ENCODE results near the gene SPTBN1. TPM values are rescaled to one million over a fixed set of nuclear protein-coding genes. Genes with fewer than 3 reads are reported as not detected.

The SPTBN1 gene
- total and polyA plus RNA-seq, 2 experiments from 2014 or later, result 58.1 to 204 TPM

DNA sequence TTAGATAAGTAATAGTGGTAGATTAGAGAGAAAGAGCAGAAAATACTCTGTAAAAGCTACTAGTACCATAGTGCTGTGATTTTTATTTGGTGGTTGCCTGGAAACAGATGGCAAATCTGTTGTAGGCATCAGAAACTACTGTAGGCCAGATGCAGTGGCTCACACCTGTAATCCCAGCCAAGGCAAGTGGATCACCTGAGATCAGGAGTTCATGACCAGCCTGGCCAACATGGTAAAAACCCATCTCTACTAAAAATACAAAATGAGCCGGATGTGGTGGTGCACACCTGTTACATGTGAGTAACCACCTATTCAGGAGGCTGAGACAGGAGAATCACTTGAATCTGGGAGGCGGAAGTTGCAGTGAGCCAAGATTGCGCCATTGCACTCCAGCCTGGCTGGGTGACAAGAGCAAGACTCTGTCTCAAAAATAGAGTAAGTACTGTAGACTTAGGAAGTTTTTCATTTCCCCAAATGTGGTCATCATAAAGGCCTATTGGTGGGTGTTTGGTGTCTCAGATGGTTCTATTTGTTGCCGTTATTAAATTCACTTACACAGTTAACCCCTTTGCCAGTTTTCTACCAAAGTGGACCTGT lies 79.6 kb downstream of the SPTBN1 start (continued):
- TF ChIP-seq, protein P1, sequence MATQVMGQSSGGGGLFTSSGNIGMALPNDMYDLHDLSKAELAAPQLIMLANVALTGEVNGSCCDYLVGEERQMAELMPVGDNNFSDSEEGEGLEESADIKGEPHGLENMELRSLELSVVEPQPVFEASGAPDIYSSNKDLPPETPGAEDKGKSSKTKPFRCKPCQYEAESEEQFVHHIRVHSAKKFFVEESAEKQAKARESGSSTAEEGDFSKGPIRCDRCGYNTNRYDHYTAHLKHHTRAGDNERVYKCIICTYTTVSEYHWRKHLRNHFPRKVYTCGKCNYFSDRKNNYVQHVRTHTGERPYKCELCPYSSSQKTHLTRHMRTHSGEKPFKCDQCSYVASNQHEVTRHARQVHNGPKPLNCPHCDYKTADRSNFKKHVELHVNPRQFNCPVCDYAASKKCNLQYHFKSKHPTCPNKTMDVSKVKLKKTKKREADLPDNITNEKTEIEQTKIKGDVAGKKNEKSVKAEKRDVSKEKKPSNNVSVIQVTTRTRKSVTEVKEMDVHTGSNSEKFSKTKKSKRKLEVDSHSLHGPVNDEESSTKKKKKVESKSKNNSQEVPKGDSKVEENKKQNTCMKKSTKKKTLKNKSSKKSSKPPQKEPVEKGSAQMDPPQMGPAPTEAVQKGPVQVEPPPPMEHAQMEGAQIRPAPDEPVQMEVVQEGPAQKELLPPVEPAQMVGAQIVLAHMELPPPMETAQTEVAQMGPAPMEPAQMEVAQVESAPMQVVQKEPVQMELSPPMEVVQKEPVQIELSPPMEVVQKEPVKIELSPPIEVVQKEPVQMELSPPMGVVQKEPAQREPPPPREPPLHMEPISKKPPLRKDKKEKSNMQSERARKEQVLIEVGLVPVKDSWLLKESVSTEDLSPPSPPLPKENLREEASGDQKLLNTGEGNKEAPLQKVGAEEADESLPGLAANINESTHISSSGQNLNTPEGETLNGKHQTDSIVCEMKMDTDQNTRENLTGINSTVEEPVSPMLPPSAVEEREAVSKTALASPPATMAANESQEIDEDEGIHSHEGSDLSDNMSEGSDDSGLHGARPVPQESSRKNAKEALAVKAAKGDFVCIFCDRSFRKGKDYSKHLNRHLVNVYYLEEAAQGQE (IDR thresholded peaks at IDR 0.05; ENCODE audit: unreplicated experiment), result no peak
- TF ChIP-seq ZNF114 (CRISPR knock-in tag; IDR thresholded peaks at IDR 0.05), result no peak
- TF ChIP-seq ZNF331 (CRISPR knock-in tag; IDR thresholded peaks at IDR 0.05; ENCODE audit: low read depth), result no peak
- no peak for TF ChIP-seq NANOG (IDR thresholded peaks at IDR 0.05; ENCODE audit: borderline replicate concordance)
- no peak for TF ChIP-seq POLR2AphosphoS5 (IDR thresholded peaks at IDR 0.05; ENCODE audit: low read depth)

DNA sequence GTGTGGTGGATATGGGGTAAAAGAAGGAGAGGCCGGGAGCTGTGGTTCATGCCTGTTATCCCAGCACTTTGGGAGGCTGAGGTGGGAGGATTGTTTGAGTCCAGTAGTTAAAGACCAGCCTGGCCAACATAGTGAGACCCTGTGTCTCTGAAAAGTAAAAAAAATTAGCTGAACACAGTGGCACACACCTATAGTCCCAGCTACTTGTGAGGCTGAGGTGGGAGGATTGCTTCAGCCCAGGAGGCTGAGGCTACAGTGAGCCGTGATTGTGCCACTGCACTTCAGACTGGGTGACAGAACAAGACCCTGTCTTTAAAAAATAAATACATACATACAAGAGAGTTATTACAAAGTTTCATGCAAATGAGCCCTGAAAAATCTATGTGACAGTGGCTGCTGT lies 80.6 kb downstream of the SPTBN1 start:
- Histone ChIP-seq H3K4me2 (no peak overlapping the region), H3F3A (replicated peaks; ENCODE audit: low read depth) (no peaks in the 10 kb centered on the region), H3K9me2 (ENCODE audit: insufficient read depth) (peaks cover 4% of the 10 kb centered on the region; the same call in 1 of the 2 replicates), H3K36me3 (ENCODE audit: insufficient read depth) (no peaks in the 10 kb centered on the region), H2AFZ (no peak overlapping the region), H3K27me3 (ENCODE audit: insufficient read depth) (no peaks in the 10 kb centered on the region), H4K20me1 (replicated peaks; ENCODE audit: insufficient read depth) (no peaks in the 10 kb centered on the region; the same call in 1 of the 2 replicates), H3K79me2 (replicated peaks; ENCODE audit: insufficient read depth) (no peaks in the 10 kb centered on the region), H3K4me3 (no peak overlapping the region), H3K27ac (ENCODE audit: low read depth) (no peak overlapping the region), H3K4me1 (ENCODE audit: insufficient read depth) (peaks cover 4% of the 10 kb centered on the region)
- no peak for ATAC-seq
- Mint-ChIP-seq H3K4me1 (peaks cover 7% of the 10 kb centered on the region), H3K27me3 (ENCODE audit: insufficient read depth, low read depth, poor library complexity) (no peaks in the 10 kb centered on the region), H3K4me3 (no peak overlapping the region), H3K27ac (no peak overlapping the region), H3K9me3 (no peaks in the 10 kb centered on the region), H3K36me3 (ENCODE audit: low read depth) (peaks cover 3% of the 10 kb centered on the region; the same call in 2 of the 3 replicates)
- DNase-seq (ENCODE audit: low spot score), result no peak
- TF ChIP-seq CREB1 (CRISPR knock-in tag; IDR thresholded peaks at IDR 0.05; ENCODE audit: low read depth), result no peak
- no peak for TF ChIP-seq EZH2 (IDR thresholded peaks at IDR 0.05; ENCODE audit: low read depth, unreplicated experiment)
- TF ChIP-seq, protein P1 (IDR thresholded peaks at IDR 0.05; ENCODE audit: unreplicated experiment), result no peak
- TF ChIP-seq, protein P2, sequence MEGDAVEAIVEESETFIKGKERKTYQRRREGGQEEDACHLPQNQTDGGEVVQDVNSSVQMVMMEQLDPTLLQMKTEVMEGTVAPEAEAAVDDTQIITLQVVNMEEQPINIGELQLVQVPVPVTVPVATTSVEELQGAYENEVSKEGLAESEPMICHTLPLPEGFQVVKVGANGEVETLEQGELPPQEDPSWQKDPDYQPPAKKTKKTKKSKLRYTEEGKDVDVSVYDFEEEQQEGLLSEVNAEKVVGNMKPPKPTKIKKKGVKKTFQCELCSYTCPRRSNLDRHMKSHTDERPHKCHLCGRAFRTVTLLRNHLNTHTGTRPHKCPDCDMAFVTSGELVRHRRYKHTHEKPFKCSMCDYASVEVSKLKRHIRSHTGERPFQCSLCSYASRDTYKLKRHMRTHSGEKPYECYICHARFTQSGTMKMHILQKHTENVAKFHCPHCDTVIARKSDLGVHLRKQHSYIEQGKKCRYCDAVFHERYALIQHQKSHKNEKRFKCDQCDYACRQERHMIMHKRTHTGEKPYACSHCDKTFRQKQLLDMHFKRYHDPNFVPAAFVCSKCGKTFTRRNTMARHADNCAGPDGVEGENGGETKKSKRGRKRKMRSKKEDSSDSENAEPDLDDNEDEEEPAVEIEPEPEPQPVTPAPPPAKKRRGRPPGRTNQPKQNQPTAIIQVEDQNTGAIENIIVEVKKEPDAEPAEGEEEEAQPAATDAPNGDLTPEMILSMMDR (conservative IDR thresholded peaks at IDR 0.05; ENCODE audit: low read depth in 2 of 2), result no peak
- TF ChIP-seq, protein P3, sequence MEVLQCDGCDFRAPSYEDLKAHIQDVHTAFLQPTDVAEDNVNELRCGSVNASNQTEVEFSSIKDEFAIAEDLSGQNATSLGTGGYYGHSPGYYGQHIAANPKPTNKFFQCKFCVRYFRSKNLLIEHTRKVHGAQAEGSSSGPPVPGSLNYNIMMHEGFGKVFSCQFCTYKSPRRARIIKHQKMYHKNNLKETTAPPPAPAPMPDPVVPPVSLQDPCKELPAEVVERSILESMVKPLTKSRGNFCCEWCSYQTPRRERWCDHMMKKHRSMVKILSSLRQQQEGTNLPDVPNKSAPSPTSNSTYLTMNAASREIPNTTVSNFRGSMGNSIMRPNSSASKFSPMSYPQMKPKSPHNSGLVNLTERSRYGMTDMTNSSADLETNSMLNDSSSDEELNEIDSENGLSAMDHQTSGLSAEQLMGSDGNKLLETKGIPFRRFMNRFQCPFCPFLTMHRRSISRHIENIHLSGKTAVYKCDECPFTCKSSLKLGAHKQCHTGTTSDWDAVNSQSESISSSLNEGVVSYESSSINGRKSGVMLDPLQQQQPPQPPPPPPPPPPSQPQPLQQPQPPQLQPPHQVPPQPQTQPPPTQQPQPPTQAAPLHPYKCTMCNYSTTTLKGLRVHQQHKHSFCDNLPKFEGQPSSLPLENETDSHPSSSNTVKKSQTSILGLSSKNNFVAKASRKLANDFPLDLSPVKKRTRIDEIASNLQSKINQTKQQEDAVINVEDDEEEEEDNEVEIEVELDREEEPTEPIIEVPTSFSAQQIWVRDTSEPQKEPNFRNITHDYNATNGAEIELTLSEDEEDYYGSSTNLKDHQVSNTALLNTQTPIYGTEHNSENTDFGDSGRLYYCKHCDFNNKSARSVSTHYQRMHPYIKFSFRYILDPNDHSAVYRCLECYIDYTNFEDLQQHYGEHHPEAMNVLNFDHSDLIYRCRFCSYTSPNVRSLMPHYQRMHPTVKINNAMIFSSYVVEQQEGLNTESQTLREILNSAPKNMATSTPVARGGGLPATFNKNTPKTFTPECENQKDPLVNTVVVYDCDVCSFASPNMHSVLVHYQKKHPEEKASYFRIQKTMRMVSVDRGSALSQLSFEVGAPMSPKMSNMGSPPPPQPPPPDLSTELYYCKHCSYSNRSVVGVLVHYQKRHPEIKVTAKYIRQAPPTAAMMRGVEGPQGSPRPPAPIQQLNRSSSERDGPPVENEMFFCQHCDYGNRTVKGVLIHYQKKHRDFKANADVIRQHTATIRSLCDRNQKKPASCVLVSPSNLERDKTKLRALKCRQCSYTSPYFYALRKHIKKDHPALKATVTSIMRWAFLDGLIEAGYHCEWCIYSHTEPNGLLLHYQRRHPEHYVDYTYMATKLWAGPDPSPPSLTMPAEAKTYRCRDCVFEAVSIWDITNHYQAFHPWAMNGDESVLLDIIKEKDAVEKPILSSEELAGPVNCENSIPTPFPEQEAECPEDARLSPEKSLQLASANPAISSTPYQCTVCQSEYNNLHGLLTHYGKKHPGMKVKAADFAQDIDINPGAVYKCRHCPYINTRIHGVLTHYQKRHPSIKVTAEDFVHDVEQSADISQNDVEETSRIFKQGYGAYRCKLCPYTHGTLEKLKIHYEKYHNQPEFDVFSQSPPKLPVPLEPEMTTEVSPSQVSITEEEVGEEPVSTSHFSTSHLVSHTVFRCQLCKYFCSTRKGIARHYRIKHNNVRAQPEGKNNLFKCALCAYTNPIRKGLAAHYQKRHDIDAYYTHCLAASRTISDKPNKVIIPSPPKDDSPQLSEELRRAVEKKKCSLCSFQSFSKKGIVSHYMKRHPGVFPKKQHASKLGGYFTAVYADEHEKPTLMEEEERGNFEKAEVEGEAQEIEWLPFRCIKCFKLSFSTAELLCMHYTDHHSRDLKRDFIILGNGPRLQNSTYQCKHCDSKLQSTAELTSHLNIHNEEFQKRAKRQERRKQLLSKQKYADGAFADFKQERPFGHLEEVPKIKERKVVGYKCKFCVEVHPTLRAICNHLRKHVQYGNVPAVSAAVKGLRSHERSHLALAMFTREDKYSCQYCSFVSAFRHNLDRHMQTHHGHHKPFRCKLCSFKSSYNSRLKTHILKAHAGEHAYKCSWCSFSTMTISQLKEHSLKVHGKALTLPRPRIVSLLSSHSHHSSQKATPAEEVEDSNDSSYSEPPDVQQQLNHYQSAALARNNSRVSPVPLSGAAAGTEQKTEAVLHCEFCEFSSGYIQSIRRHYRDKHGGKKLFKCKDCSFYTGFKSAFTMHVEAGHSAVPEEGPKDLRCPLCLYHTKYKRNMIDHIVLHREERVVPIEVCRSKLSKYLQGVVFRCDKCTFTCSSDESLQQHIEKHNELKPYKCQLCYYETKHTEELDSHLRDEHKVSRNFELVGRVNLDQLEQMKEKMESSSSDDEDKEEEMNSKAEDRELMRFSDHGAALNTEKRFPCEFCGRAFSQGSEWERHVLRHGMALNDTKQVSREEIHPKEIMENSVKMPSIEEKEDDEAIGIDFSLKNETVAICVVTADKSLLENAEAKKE (CRISPR knock-in tag; IDR thresholded peaks at IDR 0.05), result no peak
- TF ChIP-seq POLR2AphosphoS5 (IDR thresholded peaks at IDR 0.05; ENCODE audit: low read depth), result no peak

Data from GM23338 (cell line).